ENCODE results near the gene ARID5B.

DNA sequence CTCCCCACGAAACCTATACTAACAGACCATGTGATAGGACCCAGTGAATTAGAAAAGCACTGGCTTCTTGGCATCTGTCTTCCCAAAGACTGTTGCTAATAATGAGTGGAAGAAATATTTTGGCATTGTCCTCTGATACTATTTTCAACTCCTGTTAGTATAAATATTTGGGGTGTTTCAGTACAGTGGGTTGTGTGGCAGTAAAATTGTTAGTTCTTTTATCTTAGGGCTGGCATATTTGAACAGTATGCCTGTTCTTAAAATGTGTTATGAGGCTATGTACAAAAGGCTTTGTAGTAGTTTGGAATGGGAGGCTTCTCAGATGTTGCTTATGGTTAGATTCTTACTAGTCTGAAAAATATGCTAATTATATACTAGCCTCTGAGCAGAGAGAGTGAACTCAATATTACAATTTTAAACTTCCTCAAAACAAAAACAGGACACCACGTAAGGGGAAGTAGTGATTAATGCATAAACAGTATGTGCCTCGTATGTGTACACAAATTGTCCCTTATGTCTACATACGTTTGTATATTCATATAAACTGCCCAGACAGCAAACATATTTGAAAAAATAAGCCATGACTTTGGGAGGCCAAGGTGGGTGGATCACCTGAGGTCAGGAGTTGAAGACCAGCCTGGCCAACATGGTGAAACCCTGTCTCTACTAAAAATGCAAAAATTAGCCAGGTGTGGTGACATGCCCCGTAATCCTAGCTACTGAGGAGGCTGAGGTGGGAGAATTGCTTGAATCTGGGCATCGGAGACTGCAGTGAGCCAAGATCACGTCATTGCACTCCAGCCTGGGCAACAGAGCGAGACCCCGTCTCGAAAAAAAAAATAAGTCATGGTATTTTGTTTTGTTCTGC, 115.4 kb downstream of the ARID5B start:
- TF ChIP-seq, protein P1, sequence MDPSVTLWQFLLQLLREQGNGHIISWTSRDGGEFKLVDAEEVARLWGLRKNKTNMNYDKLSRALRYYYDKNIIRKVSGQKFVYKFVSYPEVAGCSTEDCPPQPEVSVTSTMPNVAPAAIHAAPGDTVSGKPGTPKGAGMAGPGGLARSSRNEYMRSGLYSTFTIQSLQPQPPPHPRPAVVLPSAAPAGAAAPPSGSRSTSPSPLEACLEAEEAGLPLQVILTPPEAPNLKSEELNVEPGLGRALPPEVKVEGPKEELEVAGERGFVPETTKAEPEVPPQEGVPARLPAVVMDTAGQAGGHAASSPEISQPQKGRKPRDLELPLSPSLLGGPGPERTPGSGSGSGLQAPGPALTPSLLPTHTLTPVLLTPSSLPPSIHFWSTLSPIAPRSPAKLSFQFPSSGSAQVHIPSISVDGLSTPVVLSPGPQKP (IDR thresholded peaks at IDR 0.05; ENCODE audit: borderline replicate concordance, low read depth, low read length): no peak
- TF ChIP-seq POLR2A (IDR thresholded peaks at IDR 0.05; ENCODE audit: low read depth, low read length): no peak
- TF ChIP-seq, protein P2, sequence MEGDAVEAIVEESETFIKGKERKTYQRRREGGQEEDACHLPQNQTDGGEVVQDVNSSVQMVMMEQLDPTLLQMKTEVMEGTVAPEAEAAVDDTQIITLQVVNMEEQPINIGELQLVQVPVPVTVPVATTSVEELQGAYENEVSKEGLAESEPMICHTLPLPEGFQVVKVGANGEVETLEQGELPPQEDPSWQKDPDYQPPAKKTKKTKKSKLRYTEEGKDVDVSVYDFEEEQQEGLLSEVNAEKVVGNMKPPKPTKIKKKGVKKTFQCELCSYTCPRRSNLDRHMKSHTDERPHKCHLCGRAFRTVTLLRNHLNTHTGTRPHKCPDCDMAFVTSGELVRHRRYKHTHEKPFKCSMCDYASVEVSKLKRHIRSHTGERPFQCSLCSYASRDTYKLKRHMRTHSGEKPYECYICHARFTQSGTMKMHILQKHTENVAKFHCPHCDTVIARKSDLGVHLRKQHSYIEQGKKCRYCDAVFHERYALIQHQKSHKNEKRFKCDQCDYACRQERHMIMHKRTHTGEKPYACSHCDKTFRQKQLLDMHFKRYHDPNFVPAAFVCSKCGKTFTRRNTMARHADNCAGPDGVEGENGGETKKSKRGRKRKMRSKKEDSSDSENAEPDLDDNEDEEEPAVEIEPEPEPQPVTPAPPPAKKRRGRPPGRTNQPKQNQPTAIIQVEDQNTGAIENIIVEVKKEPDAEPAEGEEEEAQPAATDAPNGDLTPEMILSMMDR (conservative IDR thresholded peaks at IDR 0.05; ENCODE audit: low read depth, low read length): no peak
